H1 (cell line): ENCODE measurements around the gene UBAP2. TPM values are rescaled to one million over a fixed set of nuclear protein-coding genes. Genes with fewer than 3 reads are reported as not detected.

Experiments
- ASH2L ChIP-seq: fragments of 200-600, 300-600 bp; sonication (generic); IDR thresholded peaks from one replicate; pipeline ENCODE4 v1.7.1; 2017; ENCODE audit warnings: low read length
- RAD21 ChIP-seq, 2 experiments: IDR thresholded peaks in 1 of 2; conservative IDR thresholded peaks in 1 of 2; 2 replicates each; pipeline ENCODE4 v1.6.1; 2011; ENCODE audit warnings: low read depth in 2 of 2, low read length in 2 of 2, improper control_type of control experiment in 1 of 2, inconsistent platforms in 1 of 2, mild to moderate bottlenecking in 1 of 2, moderate library complexity in 1 of 2
- polyA plus RNA-seq, 7 experiments: library from polyadenylated mRNA; depleted of rRNA in 3 of 7; stranded (reverse) in 5 of 7; unstranded in 2 of 7; fragments of >200 nt in 5 of 7; fragments of 200-250 nt in 2 of 7; gene quantifications; 1 replicate in 5 of 7; 2 replicates in 1 of 7; 4 replicates in 1 of 7; pipeline versions ENCODE4 v1.2.1 to v1.2.3, GENCODE V29; 2011 to 2013; ENCODE audit warnings: missing spikeins in 2 of 7, mixed read lengths in 2 of 7
- total RNA-seq: library from RNA; stranded (reverse); fragmentation: NEBNext Ultra II Directional; extraction: Animal tissue kit (Norgen Biotek cat#: 25700); gene quantifications from 2 replicates; pipeline ENCODE4 v1.2.1, GENCODE V29; 2021
- TF ChIP-seq, protein P1 (sequence below): fragments of 300-600 bp; sonication (generic); IDR thresholded peaks from 2 replicates; pipeline ENCODE4 v1.7.1; 2012; ENCODE audit warnings: low read length, moderate library complexity, mild to moderate bottlenecking, inconsistent platforms; ENCODE audit not compliant: insufficient replicate concordance

Gene UBAP2
- total and polyA plus RNA-seq, 2 of the 8 experiments (the other 6 are each of a cell fraction or from before 2014, with no cell fraction given) = 75.0 to 81.4 TPM

DNA sequence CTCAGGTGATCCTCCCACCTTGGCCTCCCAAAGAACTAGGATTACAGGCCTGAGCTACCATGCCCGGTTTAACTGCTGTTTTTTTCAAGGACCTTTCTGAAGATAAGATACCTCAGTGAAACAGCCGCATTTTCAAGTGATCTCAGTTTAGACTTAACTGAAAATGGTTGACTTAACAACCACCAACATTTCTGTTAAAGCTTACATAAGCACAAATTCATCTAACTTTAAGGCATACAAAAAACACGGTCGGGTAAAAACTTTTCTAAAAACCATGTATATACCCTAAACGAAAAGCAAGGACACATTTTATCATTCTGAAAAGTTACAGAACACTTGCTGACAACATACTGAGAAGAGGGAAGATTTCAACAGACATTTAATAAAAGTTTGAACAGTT lies 22.9 kb downstream of the UBAP2 start (continued):
- TF ChIP-seq, protein P1, sequence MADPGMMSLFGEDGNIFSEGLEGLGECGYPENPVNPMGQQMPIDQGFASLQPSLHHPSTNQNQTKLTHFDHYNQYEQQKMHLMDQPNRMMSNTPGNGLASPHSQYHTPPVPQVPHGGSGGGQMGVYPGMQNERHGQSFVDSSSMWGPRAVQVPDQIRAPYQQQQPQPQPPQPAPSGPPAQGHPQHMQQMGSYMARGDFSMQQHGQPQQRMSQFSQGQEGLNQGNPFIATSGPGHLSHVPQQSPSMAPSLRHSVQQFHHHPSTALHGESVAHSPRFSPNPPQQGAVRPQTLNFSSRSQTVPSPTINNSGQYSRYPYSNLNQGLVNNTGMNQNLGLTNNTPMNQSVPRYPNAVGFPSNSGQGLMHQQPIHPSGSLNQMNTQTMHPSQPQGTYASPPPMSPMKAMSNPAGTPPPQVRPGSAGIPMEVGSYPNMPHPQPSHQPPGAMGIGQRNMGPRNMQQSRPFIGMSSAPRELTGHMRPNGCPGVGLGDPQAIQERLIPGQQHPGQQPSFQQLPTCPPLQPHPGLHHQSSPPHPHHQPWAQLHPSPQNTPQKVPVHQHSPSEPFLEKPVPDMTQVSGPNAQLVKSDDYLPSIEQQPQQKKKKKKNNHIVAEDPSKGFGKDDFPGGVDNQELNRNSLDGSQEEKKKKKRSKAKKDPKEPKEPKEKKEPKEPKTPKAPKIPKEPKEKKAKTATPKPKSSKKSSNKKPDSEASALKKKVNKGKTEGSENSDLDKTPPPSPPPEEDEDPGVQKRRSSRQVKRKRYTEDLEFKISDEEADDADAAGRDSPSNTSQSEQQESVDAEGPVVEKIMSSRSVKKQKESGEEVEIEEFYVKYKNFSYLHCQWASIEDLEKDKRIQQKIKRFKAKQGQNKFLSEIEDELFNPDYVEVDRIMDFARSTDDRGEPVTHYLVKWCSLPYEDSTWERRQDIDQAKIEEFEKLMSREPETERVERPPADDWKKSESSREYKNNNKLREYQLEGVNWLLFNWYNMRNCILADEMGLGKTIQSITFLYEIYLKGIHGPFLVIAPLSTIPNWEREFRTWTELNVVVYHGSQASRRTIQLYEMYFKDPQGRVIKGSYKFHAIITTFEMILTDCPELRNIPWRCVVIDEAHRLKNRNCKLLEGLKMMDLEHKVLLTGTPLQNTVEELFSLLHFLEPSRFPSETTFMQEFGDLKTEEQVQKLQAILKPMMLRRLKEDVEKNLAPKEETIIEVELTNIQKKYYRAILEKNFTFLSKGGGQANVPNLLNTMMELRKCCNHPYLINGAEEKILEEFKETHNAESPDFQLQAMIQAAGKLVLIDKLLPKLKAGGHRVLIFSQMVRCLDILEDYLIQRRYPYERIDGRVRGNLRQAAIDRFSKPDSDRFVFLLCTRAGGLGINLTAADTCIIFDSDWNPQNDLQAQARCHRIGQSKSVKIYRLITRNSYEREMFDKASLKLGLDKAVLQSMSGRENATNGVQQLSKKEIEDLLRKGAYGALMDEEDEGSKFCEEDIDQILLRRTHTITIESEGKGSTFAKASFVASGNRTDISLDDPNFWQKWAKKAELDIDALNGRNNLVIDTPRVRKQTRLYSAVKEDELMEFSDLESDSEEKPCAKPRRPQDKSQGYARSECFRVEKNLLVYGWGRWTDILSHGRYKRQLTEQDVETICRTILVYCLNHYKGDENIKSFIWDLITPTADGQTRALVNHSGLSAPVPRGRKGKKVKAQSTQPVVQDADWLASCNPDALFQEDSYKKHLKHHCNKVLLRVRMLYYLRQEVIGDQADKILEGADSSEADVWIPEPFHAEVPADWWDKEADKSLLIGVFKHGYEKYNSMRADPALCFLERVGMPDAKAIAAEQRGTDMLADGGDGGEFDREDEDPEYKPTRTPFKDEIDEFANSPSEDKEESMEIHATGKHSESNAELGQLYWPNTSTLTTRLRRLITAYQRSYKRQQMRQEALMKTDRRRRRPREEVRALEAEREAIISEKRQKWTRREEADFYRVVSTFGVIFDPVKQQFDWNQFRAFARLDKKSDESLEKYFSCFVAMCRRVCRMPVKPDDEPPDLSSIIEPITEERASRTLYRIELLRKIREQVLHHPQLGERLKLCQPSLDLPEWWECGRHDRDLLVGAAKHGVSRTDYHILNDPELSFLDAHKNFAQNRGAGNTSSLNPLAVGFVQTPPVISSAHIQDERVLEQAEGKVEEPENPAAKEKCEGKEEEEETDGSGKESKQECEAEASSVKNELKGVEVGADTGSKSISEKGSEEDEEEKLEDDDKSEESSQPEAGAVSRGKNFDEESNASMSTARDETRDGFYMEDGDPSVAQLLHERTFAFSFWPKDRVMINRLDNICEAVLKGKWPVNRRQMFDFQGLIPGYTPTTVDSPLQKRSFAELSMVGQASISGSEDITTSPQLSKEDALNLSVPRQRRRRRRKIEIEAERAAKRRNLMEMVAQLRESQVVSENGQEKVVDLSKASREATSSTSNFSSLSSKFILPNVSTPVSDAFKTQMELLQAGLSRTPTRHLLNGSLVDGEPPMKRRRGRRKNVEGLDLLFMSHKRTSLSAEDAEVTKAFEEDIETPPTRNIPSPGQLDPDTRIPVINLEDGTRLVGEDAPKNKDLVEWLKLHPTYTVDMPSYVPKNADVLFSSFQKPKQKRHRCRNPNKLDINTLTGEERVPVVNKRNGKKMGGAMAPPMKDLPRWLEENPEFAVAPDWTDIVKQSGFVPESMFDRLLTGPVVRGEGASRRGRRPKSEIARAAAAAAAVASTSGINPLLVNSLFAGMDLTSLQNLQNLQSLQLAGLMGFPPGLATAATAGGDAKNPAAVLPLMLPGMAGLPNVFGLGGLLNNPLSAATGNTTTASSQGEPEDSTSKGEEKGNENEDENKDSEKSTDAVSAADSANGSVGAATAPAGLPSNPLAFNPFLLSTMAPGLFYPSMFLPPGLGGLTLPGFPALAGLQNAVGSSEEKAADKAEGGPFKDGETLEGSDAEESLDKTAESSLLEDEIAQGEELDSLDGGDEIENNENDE = no peak
- TF ChIP-seq ASH2L (no peak), RAD21 (IDR thresholded peaks at IDR 0.05 in 1 of 2, conservative IDR thresholded peaks at IDR 0.05 in 1 of 2; ENCODE audit: low read depth in 2 of 2, low read length in 2 of 2) (no peak)
